Brain microvascular endothelial cell (primary cell): Measurements from ENCODE around the gene MXI1.

Experiments used
- DNase-seq: peaks from one replicate; pipeline ENCODE4 v3.0.0-alpha.2; 2020
- H3K27ac ChIP-seq: fragments of 250-450 bp; sonication (Bioruptor Pico); 2 replicates; pipeline ENCODE4 v1.5.1; 2020; ENCODE audit warnings: mild to moderate bottlenecking, moderate library complexity
- H3K27me3 ChIP-seq: fragments of 250-450 bp; sonication (Bioruptor Pico); replicated peaks from 2 replicates; pipeline ENCODE4 v1.5.1; 2020; ENCODE audit warnings: mild to moderate bottlenecking
- H3K36me3 ChIP-seq: fragments of 250-450 bp; sonication (Bioruptor Pico); replicated peaks from 2 replicates; pipeline ENCODE4 v1.5.1; 2020; ENCODE audit warnings: mild to moderate bottlenecking
- H3K4me3 ChIP-seq: 2 replicates; pipeline ENCODE4 v1.5.1; 2011; ENCODE audit warnings: low read depth, mild to moderate bottlenecking, control low read depth, low read length, moderate library complexity
- CTCF ChIP-seq: IDR thresholded peaks from 2 replicates; pipeline ENCODE4 v1.5.1; 2011; ENCODE audit warnings: low read depth, mild to moderate bottlenecking, moderate library complexity, low read length, control low read depth, inconsistent platforms; ENCODE audit errors: missing control alignments
- in situ Hi-C: cut with HindIII; loops from 2 replicates; pipeline ENCODE4 v1.10.0; 2017; ENCODE audit warnings: low sequenced_read_pairs, low pct_ligation_motif_present

The MXI1 gene

DNA sequence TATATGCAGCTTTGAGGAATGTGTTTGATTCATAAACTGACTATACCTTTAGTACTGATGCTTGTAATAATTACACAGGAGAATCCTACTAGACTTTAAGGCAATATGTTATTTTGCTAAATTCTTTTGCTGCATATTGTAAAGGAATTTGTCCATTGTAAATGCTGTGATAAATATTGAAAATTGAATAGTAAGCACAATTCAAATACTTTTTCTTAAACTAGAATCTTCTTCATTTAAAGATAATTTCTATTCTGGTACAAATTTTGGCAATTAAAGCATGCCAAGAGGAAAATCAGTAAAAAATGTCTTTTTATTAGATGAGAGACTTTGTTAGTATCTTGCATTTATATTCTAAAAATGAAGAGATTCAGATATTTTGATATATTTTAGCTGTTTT, 51.9 kb downstream of the MXI1 start:
- in situ Hi-C loops = no loop called here
- TF ChIP-seq CTCF = no peak
- H3K36me3 ChIP-seq = no peaks in the 10 kb centered on the region
- H3K4me3 ChIP-seq = no peak overlapping the region
- H3K27ac ChIP-seq = no peak overlapping the region
- DNase-seq = no peak
- H3K27me3 ChIP-seq = no peaks in the 10 kb centered on the region

DNA sequence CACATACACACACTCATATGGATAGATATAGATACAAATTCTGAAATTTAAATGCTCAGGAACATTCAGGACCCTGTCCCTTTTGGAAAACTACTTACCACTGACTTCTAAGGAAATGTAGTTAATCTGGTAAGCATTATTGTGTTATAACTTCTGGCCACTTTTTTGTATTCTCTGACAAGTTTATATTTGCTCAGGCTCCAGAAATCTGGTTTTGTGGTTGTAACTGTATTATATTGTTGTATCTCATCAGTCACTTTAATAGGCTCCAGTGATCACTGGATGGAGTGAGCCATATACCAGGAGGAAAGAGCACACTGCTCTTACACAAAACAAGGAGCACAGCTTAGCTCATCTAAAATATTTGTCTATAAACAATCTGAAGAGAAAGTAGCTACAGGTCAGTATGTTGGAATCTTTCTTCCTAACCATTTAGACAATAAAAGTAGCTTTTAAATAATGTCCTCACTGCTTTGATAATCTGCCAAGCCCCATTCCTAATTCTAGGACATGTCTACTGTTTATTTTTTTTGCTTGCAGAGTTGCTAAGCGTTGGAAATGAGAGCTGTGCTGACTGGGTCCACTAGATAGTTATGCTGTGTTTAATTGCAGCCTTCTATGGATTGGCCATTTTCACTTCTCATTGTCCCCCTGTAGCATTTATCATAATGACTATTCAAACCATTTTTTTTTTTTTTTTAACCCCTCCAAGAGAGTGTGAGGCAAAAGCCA, 53.5 kb downstream of the MXI1 start:
- H3K36me3 ChIP-seq = no peaks in the 10 kb centered on the region
- no peak overlapping the region for H3K27ac ChIP-seq
- in situ Hi-C loops = no loop called here
- H3K27me3 ChIP-seq = no peaks in the 10 kb centered on the region
- DNase-seq = no peak
- H3K4me3 ChIP-seq = no peak overlapping the region
- TF ChIP-seq CTCF = no peak

- H3K27ac ChIP-seq = no peak overlapping the region
- DNase-seq = no peak
- in situ Hi-C loops = no loop called here
- no peaks in the 10 kb centered on the region for H3K36me3 ChIP-seq
- H3K27me3 ChIP-seq = no peaks in the 10 kb centered on the region
- H3K4me3 ChIP-seq = no peak overlapping the region
- TF ChIP-seq CTCF = no peak
Observed at GRCh38 chr10:110263164-110263563, 55.8 kb downstream of the MXI1 start.

- in situ Hi-C loops = no loop called here
- no peaks in the 10 kb centered on the region for H3K27me3 ChIP-seq
- no peak for TF ChIP-seq CTCF
Observed at GRCh38 chr10:110265573-110266193, 58.3 kb downstream of the MXI1 start.

DNA sequence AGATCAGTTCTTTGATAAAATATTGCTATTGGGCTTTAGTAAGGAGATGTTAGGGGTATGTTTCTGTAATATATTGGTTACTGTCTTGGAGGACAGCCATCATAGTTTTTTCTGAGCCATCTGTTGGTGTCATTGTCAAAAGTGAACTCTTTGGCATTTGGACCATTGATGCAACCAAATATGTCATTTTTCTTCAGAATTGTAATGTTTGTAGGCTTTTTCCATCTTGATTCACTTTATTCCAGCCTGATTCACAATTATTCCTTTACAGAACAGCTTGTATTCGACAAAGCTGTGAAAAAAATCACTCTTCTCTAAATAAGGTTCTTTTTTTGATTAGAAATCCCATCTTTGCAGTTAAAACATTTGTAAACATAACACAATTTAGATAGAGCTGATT, 59.9 kb downstream of the MXI1 start:
- Histone ChIP-seq H3K4me3 (no peak overlapping the region), H3K27me3 (no peaks in the 10 kb centered on the region), H3K27ac (no peak overlapping the region), H3K36me3 (no peaks in the 10 kb centered on the region)
- DNase-seq = no peak
- TF ChIP-seq CTCF = no peak
- in situ Hi-C loops = no loop called here

More at GRCh38 chr10:110265573-110266193, 58.3 kb downstream of the MXI1 start:
- H3K27ac ChIP-seq = no peak overlapping the region
- no peak overlapping the region for H3K4me3 ChIP-seq
- H3K36me3 ChIP-seq = no peaks in the 10 kb centered on the region
- DNase-seq = no peak
